Measurements from ENCODE around the gene SPOPL.
"Not testable (repeated sequence)": the region's sequence is repeated elsewhere in the genome, so short reads cannot be mapped to it uniquely, and the experiment has no call there.

SPOPL gene

DNA sequence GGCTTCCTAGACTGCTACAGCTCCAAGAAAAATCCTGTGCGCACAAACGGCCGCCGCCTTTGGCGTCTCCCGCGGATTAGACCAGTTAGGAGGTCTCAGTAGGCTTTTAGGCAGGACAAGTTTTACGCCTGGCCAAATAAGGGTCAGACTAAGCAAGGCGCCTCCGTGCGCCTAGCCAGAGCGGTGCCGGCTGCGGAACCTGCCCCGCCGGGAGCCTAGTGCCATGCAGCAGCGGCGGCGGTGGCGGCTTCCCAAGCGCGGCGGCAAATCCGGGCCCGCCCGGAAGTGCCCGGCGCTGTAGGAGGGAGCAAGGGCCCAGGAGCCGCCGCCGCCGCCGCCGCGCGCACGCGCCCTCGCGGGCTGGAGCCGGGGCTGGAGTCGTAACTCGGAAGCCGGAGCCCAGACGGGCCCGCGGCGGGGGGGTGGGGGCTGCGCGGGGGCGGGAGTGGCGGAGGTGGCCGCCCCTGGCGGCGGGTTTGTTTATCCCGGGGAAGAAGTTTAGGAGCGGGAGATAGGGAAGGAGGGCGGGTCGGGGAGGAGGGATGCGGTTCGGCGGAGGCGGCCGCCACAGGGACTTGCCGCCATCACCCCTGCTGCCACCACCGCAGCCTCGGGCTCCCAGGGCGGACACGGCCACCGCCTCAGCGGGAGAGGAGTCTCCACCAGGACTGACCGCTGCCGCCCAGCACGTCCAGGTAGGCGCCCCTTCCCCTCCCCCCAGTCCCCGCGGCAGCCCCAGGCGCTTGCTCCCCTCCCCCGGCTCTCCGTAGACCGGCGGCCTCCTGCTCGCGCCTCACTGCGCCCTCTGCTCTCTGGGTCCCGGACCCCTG, at the start of gene SPOPL:
SPOPL (plus strand) TSS at position 346 of the 830 bp plus-strand sequence. CDS start 48,447 bp downstream, outside the sequence.
- DNase-seq (ENCODE audit: low spot score): peak; percentile 95

DNA sequence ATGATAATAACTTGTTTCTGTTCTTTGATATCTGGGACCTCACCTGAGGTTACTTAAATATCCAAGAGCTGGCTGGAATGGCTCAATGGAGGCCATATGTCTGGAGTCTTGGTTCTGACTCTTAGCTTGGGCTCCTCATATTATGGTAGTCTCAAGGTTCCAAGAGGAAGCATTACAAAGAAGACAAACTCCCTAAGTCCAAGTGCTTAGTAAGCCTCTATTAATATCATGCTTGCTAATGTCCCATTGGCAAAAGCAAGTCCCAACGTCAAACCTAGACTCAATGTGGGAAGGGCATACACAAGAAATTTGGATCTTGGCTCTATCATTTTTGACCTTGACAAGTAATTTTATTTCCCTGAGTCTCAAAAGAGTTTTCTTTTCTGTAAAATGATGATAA, 49.2 kb upstream of the SPOPL start:
- no peak for DNase-seq (ENCODE audit: low spot score)

DNA sequence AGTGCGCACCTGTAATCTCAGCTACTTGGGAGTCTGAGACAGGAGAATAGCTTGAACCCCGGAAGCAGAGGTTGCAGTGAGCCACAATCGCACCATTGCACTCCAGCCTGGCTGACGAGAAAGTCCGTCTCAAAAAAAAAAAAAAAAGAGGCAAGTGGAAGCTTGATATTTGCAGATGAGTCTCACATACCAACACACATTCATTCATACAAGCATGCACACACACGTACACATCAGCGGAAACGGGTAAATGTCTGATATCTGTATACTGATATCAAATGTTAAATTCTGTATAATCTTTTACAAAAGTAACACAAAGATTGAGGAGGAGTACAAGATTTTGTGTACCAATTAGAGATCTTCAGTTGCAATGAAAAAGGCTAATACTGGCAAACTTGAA, 47.8 kb upstream of the SPOPL start:
- DNase-seq (ENCODE audit: low spot score): no peak

DNA sequence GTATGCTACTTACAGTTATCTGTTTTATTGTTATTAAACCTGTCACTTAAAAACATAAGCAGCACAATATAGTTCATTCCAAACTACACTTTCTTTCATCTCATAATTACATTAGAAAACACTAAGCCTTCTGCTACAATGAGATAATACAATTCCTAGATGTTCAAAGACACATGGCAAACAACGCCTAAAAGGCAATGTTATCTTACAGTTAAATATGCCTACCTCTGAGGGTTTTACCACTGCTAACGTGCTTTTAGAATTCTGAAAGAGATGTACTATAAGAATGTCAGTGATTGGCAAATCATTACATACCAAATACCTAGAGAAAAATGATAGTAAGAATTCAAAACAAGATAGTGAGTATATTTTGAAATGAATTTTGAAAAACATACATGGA, 46.8 kb upstream of the SPOPL start:
- DNase-seq (ENCODE audit: low spot score): no peak

DNA sequence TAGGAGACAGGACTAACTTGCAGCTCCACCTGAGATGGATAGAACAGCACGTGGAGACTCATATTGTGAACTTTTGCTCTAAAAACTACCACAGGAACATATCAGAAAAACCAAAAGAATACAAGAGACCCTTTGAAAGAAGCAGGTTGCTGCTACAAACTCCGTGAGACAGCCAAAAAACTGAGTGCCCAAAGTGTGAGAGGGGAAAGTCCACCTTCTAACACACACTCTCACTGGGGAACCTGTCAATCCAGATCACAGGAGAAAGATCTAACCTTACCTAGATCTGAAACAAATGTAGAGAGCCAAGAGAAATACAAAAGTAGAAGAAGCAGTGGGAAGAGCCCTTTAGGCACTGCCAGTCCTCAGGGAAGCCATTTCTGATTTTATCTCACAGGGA, 46.3 kb upstream of the SPOPL start:
- DNase-seq (ENCODE audit: low spot score): no peak

DNA sequence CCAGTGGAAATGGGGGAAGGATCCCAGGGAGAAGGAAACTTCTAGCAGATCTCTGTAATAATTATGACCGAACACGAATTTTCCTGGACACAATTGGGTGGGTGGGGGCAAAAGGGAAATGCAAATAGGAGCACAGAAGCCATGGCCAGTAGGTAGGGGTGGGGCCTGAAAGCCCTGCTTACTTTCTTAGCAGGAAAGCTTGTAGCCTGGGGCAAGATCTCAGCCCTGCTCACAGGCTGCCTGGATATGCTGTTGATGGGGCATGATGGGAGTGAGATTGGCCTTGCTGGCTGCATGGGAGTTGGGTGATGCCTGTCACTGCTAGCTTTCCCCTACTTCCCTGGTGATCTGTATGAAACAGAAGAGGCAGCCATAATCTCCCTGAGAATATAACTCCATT, 45.9 kb upstream of the SPOPL start:
- DNase-seq (ENCODE audit: low spot score): no peak

DNA sequence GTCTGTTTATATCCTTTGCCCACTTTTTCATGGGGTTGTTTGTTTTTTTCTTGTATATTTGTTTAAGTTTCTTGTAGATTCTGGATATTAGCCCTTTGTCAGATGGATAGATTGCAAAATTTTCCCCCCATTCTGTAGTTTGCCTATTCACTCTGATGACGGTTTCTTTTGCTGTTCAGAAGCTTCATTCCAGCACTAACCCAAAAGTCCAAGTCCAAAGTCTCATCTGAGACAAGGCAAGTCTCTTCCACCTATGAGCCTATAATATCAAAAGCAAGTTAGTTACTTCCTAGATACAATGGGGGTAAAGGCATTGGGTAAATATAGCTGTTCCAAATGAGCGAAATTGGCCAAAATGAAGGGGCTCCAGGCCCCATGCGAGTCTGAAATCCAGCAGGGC, 38.9 kb upstream of the SPOPL start:
- not testable (repeated sequence) for DNase-seq (ENCODE audit: low spot score)

DNA sequence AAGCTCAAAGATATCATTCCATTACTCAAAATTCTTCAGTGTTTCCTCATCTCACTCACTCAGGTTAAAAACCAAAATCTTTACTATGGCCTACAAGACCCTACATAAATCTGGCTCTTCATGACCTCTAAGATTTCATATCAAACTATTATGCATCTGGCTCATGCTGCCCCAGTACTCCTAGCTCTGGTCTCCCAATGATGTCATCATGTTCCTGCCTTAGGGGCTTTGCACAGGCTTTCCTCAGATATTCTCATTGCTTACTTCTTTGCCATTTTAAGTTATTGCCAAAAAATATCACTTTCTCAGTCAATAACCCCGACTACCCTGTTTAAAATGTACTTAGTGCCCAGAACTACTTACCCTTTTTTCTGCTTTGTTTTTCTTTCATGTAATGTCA, 33.0 kb upstream of the SPOPL start:
- no peak for DNase-seq (ENCODE audit: low spot score)

DNA sequence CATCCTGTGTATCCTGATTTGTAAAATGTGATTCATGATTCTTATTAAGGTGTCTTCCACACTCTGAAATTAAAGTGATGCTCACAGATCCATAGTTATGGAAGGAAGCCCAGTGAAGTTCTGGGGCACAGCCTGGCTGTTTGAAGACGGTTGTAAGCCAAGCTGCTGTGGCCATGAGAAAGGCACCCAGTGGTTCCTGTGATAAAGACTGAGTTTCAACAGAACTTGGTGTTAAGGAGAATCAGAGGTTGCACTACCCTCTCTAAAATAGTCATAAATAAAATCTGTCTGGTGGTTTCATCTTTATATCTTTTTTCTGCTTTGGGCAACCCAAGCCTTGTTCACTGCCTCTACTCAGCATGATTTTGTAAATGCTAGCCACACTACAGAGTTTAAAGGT, 32.2 kb upstream of the SPOPL start:
- DNase-seq (ENCODE audit: low spot score): no peak

DNA sequence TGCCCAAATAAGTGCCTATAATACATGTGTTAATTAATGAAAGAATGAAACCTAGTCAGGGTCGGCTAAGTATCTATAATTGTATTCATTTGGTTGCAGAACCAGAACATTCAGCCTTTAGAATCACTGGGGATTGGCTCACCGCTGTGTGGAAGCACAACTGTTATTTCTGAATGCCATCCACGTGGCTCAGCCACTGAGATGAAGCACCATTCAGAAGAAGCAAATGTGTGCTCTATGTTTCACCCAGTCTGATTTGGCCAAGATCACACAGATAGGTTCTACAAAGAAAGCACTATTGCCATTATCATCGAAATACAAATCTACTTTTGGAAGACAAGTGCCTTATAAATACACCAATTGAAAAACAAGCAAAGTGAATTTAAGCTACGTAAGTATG, 30.6 kb upstream of the SPOPL start:
- no peak for DNase-seq (ENCODE audit: low spot score)

DNA sequence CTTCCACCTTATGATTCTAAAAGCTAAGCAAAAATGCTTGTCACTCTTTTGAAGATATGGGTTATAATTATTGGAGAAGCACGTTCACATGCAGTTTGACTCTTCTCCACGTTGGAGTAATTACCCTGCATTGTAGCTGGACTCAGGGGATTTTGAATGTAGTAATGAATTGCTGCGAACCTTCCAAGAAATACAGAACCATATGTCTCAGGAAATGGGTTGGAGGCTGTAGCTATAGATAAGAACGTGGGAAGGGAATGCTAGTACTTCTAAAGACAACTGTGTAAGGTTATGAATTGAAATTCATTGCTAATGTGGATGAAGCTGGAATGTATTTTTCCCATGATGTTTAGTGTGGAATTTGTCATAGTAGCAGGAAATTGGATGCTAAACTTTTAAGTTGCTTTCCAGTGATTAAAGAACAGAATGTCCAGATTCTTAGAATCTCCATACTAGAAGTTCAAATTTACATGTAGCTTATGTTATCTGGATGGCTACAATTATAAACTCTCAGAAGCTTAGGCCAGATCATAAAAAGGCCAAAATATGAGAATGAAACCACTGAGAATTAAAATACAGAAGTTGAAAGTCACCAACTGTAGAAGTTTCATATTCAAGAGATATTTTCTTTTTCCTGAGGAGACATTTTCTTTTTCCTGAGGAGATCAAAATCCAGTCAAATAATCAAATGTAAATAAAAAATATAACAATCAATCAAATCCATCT, 27.3 kb upstream of the SPOPL start:
- DNase-seq (ENCODE audit: low spot score): no peak

DNA sequence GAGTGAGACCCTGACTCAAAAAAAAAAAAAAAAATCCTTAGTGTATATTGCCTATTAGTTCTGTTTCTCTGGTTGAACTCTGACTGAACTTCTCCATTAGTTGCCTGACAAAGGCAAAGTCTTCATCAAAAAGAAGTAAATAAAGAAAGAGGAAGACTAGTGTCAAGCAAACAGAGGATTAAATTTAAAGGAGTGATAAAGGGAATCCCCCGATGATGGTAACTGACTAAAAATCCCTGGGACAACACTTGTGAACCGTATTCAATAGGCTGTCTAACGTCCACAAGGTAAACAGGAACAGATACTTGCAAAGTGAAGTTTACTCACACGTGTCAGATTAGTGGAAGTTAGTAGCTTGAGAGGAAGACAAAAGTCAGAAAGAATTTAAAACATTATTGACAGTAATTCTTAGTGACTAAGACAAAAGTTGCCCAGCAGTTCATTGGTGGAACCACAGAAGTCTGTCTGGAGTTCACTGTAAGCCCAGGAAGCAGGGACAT, 26.2 kb upstream of the SPOPL start:
- no peak for DNase-seq (ENCODE audit: low spot score)

DNA sequence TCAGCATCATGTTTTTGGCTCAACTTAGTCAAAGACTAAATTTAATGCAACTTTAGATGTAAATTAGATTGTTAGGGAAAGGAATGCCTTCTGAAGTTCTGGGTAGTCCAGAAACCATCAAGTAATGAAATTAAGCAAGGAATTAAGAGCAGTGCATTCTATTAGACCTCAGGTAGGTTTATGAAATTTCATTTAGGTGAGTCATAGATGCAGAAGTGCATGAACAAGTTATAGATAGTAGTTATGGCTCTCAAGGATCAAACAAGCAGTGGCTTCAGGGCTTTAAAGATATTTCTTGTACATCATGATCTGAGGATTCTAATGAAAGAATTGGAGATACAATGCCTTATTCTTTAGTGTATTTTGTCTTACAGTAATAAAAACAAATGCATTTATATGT, 25.4 kb upstream of the SPOPL start:
- DNase-seq (ENCODE audit: low spot score): no peak

DNA sequence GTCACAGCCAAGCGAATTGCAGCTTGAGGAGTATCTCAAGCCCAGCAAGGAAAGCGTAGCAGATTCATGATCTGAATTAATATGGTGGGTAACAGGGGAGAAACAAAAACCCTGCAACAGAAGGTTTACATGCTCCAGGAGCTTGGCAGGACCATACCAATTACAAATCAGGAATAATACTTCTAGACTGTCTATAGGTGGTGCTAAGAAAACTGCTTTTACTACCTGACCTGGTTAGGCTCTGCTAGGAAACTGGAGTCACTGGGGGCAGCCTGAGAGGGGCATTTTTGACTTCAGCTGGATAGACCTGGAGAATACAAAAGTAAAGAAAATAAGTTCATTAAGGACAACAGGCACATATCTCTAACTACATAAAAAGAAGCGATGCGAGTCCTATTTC, 24.6 kb upstream of the SPOPL start:
- no peak for DNase-seq (ENCODE audit: low spot score)

DNA sequence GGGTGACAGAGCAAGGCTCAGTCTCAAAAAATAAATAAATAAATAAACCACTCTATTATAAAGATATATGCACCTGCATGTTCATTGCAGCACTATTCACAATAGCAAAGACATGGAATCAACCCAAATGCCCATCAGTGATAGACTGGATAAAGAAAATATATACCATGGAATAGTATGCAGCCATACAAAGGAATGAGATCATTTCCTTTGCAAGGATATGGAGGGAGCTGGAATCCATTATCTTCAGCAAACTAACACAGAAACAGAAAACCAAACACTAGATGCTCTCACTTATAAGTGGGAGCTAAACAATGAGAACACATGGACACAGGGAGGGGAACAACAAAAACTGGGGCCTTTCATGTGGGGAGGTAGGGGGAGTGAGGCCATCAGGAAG, 18.8 kb upstream of the SPOPL start:
- DNase-seq (ENCODE audit: low spot score): not testable (repeated sequence)

DNA sequence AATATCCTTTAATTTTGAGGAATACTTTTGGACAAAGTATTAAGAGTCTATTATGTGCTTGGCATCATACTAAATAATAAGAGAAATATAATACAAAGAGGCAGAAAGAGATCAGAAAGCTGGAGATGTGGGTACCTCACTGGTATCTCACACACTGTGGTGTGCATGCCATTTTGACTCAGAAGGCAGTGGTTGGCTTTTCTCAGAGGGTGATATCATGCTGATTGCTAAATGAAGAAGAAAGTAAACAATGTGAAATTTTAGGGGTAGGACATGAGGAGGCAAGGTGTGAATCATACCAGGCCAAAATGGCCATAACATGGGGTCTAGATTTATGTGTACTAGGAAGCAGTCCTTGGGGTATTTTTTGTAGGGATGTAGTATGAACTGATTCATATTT, 16.6 kb upstream of the SPOPL start:
- DNase-seq (ENCODE audit: low spot score): no peak

DNA sequence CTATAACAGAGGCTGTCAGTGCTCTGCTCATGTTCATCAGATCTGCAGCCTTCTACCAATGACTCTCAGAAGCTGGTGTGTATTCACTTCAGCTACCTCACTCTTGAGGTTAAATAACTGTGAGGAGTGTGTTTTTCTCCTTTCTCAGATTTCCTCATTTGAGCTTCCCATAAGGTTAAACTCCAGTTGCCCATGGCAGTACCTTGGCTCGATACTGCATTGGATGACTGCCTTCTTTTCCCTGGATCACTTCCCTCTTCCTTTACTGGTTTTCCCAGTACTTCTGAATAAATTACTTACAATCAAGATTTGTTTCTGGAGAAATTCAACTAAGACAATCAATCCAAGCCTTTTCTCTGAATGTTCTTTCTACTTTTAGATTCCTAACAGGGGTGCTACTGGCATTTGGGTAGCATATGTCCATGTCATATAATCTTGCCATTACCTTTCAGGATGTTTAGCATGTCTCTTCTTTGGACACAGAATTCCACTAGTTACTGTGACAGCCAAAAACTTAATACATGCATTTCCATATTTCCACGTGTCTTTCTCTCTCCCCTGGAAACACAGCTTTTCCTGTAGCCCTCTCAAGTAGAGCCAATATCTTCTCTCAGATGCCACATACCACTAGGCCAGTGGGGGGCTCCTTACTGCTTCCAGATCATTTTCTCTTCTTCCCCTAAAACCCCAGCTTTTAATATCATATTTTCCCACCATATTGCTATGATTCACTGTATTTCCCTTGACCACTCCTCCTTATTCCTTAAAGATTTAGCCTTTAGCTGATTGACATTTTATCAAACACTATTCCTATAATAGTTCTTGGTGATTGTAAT, 15.0 kb upstream of the SPOPL start:
- DNase-seq (ENCODE audit: low spot score): no peak

DNA sequence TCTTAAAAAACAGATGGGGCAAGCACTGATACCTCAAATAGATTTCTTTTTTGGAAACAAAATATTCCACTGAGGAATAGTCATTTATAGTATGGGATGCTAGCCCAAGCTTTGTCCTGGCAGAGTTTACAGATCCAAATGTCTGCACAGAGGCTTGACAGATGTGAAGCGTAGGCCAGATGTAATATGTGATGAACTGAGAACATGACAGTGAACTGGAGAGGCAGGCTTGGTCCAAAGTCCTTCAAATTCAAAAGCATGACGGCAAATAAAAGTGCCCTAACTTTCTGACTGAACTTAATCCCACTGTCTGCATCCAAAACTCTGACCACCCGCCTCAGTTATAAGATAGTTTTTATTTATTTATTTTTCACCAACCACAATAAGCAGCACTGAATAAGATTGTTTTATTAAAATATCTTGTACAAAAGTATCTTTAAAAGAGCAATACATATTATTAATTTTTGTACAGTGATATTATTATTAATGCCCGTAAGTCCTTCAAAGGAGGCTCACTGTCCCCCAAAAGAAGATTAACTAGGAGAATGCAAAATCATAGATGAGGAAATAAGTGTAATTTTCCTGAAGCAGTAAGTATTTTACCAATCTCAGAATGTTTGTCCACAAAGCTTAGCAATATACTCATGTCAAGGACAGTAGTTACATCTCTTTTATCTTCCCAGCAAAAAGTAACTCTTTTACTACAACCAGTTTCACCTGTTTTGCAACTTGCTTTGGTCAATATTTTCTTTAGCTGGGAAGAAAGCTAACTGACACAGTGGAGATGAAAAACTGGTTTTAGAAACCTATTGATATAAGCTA, 10.7 kb upstream of the SPOPL start:
- no peak for DNase-seq (ENCODE audit: low spot score)

DNA sequence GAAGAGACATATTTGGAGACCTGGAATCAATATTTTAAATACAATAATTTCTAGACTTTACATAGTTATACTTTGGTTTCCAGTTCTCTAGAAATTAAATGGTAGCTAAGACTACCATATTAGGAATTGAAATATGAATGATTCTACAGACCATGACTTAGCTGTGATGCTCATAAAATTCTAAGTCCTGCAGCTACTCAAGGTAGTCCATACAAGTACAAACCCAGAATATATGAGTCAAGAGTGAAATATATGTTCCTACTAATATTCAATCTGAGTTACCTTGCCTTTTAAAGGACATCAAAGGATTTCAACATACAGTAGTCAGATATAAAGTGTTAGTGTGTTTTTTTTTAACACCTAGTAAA, 10.1 kb upstream of the SPOPL start:
- DNase-seq (ENCODE audit: low spot score): no peak

DNA sequence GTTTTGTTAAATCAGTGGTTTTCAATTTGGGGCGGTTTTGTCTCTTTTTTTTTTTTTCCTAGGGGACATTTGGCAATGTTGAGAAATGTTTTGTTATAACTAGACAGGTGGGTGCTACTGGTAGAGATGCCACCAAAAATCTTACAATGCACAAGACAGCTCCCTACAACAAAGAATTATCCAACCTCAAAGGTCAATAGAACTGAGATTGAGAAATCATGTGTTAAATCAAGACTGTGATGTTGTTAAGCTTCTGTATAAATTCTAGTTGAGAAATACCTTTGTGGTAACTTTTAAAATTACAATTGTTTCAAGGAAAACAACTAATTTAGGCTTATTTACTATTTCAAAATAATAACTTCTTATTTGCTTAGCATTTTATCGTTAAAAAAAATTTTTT, 9.4 kb upstream of the SPOPL start:
- no peak for DNase-seq (ENCODE audit: low spot score)

DNA sequence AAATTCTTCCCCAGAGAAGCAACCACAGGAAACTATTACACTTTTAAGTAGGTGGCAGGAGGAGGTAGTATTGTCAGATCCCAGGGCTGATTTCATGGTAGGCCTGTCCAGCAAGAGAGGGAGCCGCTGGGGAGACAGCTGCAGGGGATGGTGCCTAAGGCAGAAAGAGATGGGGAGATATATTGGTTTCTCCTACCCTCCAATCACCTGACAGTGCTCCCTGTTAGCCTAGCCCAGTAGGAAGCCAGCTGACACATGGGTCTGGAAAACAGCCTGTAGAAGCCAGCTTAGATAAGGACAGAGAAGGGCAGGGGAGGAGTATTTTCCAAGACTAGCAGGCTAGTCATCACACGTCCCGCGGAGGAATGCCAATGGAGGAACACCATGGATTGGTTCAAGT, 8.2 kb upstream of the SPOPL start:
- DNase-seq (ENCODE audit: low spot score): no peak

Measured in left forelimb (tissue), 1 donor.